Neural cell (in vitro differentiated cells): Measurements from ENCODE around the gene PKM.

Experiments used
- TAF1 ChIP-seq: IDR thresholded peaks from 2 replicates; pipeline ENCODE4 v1.6.1; 2012; ENCODE audit warnings: low read depth
- TF ChIP-seq, protein P1 (sequence below): fragments of 450-650 bp; IDR thresholded peaks from 2 replicates; pipeline ENCODE4 v1.5.1; 2014; ENCODE audit warnings: antibody characterized with exemption, mild to moderate bottlenecking, moderate library complexity; ENCODE audit not compliant: poor library complexity, severe bottlenecking

DNA sequence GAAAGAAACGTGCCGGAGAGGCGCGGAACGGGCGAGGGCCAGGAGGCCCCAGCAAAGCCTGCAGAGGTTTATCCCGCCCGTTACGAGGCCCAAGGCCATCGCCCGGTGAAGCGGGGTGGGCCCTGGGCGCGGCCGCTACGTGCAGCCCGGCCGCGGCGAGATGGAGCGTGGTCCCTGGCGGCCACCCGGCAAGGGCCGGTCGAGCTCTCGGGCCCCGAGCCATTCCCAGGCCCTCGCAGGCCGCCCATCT, 1.1 kb downstream of the PKM start:
- TF ChIP-seq TAF1: no peak
- TF ChIP-seq, protein P1, sequence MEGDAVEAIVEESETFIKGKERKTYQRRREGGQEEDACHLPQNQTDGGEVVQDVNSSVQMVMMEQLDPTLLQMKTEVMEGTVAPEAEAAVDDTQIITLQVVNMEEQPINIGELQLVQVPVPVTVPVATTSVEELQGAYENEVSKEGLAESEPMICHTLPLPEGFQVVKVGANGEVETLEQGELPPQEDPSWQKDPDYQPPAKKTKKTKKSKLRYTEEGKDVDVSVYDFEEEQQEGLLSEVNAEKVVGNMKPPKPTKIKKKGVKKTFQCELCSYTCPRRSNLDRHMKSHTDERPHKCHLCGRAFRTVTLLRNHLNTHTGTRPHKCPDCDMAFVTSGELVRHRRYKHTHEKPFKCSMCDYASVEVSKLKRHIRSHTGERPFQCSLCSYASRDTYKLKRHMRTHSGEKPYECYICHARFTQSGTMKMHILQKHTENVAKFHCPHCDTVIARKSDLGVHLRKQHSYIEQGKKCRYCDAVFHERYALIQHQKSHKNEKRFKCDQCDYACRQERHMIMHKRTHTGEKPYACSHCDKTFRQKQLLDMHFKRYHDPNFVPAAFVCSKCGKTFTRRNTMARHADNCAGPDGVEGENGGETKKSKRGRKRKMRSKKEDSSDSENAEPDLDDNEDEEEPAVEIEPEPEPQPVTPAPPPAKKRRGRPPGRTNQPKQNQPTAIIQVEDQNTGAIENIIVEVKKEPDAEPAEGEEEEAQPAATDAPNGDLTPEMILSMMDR: no peak
